ENCODE data around the gene ADAM8.
"Not testable (repeated sequence)": the region's sequence is repeated elsewhere in the genome, so short reads cannot be mapped to it uniquely, and the experiment has no call there.

Gene ADAM8

DNA sequence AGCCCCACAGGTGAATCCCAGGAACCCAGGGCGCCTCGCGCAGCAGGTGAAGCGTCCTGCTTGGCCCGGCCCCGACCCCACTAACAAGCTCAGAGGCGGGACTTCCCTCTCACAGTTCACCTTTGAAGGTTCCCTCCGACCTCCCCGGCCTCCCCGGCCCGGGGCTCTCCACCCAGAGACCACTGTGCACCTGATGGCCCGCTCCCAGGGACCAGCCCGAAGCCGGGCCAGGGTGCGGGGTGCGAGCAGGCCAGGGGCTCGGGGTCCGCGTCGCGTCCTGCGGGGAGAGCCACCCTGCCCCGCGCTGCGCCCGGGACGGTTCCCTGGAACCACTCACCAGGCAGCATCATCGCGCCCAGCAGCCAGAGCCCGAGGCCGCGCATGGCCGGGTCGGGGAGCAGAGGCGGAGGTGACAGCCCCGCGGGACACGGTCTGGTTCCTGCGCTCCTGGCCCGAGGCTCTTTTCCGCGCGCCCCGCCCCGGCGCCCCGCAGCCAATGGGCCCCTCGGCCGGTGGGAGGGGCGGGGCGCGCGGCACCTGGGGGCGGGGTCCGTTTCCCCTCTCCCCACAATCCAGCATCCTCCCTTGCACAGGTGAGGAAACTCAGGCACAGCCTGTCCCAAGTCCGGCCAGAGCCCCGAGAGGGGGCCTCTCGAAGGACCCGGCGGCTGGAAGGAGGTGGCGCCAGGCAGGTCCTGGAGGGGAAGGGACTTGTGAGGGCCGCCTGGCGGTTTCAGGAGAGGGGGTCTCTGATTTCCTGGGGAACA is at the start of gene ADAM8:
TSS of gene ADAM8 (minus strand) at position 434 of the 767 bp plus-strand sequence. CDS start at position 383, 51 bp downstream.
- peak; percentile 46 to 74 (median 47) for DNase-seq (ENCODE audit: low read depth in 3 of 3)

GRCh38 chr10:133326223-133326551 is 49.5 kb upstream of the ADAM8 start:
- no peak for DNase-seq (ENCODE audit: low read depth in 3 of 3)

GRCh38 chr10:133325440-133326222 is 49.0 kb upstream of the ADAM8 start:
- no peak for DNase-seq (ENCODE audit: low read depth in 3 of 3)

DNA sequence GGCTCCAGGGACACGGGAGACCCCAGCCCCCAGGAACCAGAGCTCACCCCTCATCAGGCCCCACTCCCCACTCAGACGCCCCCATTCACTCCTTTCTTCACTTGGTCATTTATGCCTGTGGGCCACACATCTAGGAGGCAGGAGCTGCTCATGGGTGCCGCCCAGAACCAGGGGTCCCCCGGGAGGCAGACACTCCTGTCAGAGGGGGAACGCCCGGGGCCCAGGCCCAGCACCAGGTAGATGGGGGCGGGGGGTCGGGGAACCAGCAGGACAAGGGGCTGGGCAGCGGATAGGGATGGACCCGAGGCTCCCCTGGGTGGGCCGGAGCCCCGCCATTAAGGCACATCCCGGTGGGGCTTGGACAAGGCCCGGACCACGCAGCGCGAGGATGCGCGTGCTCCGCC is 48.2 kb upstream of the ADAM8 start:
- DNase-seq (ENCODE audit: low read depth in 3 of 3) = no peak

- DNase-seq (ENCODE audit: low read depth in 3 of 3) = peak in 2 of 3 donors; percentile 56 to 59
Observed at GRCh38 chr10:133324198-133324792, 47.6 kb upstream of the ADAM8 start.

GRCh38 chr10:133322064-133322709 is 45.5 kb upstream of the ADAM8 start:
- not testable (repeated sequence) for DNase-seq (ENCODE audit: low read depth in 3 of 3)

GRCh38 chr10:133320852-133321422 is 44.3 kb upstream of the ADAM8 start:
- not testable (repeated sequence) for DNase-seq (ENCODE audit: low read depth in 3 of 3)

DNA sequence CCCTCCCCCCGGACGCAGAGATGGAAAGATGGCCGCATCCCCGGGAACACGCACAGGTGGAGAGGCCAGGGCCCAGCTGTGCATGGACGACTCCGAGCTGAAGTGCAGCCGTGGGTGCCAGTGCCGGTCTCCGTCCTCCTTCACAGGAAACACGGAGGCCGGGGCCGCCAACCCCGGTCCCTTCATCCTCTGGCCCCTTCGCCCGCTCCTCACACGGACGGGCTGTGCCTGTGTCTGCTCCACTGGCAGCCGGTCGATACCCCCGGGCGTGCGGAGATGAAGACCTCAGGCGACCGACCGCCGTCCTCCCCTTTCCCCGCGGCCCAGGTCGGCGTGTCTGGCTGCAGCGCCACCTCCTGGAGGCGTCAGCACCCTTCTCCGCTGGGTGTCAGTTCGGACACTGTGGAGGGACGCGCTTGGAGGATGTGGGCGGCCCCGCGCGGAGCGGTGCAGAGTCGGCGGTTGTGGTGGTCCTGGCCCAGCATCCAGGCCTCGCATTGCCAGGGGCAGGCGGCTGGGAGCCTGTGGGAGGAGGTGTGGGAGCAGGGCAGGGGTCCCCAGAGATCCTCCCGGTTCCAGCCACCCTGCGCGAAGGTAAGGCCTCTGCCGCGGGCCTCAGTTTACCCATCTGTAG is 41.9 kb upstream of the ADAM8 start:
- DNase-seq (ENCODE audit: low read depth in 3 of 3) = peak; percentile 43 to 67 (median 45)

DNA sequence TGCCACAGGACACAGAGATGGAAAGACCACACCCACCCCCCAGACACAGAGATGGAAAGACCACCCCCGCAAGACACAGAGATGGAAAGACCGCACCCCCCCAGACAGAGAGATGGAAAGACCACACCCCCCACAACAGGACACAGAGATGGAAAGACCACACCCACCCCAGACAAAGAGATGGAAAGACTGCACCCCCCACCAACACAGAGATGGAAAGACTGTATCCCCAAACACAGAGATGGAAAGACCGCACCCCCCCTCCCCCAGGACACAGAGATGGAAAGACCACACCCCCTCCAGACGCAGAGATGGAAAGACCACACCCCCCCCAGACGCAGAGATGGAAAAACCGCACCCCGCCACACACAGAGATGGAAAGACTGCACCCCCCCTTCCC is 40.1 kb upstream of the ADAM8 start:
- no peak for DNase-seq (ENCODE audit: low read depth in 3 of 3)

DNA sequence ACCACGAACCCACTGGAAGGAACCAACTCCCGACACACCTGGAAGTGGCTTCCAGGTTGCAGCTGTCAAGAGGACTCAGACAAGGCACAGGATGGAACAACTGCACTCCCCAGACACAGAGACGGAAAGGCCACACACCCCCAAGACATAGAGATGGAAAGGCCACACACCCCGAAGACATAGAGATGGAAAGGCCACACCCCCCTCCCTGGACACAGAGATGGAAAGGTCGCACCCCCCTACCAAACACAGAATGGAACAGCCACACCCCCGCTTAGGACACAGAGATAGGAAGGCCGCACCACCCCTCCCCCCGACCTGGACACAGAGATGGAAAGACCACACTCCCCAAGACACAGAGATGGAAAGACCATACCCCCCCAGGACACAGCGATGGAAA is 39.6 kb upstream of the ADAM8 start:
- DNase-seq (ENCODE audit: low read depth in 3 of 3) = no peak

DNA sequence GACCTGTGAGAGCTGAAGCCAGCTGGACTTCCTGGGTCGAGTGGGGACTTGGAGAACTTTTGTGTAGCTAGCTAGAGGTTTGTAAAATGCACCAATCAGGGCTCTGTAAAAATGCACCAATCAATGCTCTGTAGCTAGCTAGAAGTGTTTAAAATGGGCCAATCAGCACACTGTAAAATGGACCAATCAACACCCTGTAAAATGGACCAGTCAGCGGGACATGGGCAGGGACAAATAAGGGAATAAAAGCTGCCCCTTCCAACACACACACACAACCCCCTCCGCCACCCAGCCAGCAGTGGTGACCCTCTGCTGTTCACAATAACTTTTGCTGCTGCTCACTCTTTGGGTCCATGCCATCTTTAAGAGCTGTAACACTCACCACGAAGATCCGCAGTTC is 39.2 kb upstream of the ADAM8 start:
- no peak for DNase-seq (ENCODE audit: low read depth in 3 of 3)

- no peak for DNase-seq (ENCODE audit: low read depth in 3 of 3)
Observed at GRCh38 chr10:133314911-133315310, 38.2 kb upstream of the ADAM8 start.

DNA sequence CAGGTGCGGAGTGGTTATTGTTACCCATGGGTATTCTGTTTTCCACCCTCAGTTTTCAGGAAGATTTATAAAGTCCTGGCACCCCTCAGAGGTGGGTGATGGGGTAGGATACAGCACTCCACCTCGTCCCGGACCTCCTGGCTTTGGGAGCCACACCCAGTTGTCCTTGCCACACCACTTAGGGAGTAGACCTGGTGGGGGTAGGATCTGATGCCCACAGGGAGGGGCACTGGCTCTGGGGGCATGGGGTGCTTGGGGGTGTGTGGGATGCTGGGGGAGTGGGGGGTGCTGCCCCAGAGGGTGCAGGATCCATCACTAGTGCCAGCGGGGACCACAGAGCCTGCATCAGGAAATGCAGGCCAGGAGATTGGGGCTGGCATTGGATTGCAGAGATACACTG is 36.5 kb upstream of the ADAM8 start:
- no peak for DNase-seq (ENCODE audit: low read depth in 3 of 3)

DNA sequence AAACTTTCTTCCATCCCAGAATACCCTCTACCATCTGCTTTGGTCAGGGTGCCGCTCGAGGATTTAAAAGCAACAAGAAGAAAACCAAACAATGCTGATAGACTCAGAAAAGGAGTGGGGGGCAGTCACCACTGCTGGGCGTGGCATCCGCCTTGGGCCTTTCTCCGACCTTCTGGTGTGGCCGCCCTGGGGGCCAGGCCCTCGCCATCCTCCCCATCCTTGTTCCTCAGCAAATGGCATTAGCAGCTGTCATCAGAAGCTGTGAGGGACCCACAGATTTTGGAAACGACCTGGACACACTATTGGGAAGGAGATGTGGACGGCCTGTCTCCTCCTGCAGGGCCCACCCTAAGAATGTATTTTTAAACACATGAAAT is 36.1 kb upstream of the ADAM8 start:
- no peak for DNase-seq (ENCODE audit: low read depth in 3 of 3)

DNA sequence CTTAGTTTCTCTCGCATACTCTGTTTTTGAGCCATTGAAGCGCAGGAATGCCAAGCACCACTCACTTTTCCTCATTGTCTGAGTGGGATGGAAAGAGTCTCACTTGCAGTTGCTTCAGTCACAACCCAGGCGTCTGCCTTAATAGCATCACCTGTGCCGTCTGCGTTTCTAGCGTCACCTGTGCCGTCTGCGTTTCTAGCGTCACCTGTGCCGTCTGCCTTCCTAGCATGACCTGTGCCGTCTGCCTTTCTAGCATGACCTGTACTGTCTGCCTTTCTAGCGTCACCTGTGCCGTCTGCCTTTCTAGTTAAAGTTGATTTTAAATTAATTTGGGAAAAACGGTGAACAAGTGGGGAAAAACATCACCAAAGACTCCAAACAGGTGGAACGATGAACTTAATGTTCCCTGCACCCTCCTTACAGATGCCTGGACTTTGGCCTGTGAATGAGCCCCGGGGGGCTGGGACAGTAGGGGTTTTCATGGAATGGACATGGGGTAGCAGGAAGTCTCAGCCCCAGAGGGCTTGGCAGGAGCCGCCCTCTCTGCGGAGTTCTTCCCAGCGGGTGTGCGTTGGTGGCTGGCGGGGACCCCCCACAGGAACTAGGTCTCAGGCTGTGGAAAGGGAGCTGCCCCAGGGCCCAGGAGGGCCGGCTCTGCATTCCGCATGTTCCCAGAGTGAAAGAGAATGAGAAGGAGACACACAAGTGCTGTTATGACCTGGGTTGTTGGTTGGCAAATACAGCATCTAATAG is 35.5 kb upstream of the ADAM8 start:
- no peak for DNase-seq (ENCODE audit: low read depth in 3 of 3)

DNA sequence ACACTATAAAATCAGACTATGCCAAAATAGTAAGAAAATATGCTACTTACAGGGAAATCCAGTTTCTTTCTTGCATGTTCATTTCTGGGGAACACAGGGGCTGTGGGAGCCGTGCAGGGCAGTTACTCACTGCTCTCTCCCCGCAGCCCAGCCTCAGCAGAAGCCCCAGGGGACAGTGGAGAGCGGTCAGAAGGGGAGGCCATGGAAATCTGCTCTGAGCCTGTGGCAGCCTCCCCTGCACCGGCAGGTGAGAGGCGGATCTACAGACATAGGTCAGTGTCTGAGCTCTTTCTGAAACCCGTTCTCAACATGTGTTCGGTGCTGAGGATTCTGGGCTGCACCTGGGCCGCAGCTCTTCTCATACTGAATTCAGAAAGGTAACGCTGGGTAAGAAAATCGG is 34.9 kb upstream of the ADAM8 start:
- no peak for DNase-seq (ENCODE audit: low read depth in 3 of 3)

DNA sequence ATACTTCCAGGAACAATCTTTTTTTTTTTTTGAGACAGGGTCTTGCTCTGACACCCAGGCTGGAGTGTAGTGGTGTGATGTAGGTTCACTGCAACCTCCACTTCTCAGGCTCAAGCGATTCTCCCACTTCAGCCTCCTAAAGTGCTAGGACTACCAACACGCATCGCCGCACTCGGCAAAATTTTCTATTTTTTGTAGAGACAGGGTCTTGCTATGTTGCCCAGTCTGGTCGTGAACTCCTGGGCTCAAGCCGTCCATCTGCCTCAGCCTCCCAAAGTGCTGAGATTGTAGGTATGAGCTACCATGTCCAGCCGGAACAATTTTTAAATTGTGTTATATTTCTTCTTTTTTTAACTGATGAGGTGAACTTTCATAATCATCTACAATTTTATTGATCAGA is 34.1 kb upstream of the ADAM8 start:
- no peak for DNase-seq (ENCODE audit: low read depth in 3 of 3)

DNA sequence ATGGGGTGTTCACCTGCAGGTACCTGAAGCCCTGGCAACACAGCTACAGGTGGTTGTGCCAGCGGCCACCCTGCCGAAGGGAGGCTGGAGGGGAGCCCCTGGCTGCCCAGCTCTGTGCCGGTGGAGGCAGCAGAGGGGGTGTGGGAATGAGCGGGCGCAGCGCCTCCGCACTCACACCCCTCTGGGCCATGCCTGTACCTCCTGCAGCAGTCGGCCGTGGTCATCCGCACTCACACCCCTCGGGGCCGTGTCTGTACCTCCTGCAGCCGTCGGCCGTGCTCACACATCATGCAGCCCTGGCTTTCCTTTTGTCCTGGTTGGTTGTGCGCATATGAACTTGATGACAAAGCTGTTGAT is 33.7 kb upstream of the ADAM8 start:
- no peak for DNase-seq (ENCODE audit: low read depth in 3 of 3)

GRCh38 chr10:133309720-133310398 is 33.2 kb upstream of the ADAM8 start:
- DNase-seq (ENCODE audit: low read depth in 3 of 3) = no peak

- DNase-seq (ENCODE audit: low read depth in 3 of 3) = peak; percentile 87 to 98 (median 95)
Observed at GRCh38 chr10:133309100-133309719, 32.5 kb upstream of the ADAM8 start.

All from stimulated activated CD4-positive, alpha-beta T cell treated with anti-CD3 and anti-CD28 coated beads, TNF-alpha, amount 100 ng/mL, for 48 hours (primary cell).